D721Med (cell line): ENCODE data around the gene NHSL1.

Source experiments
- DNase-seq: peaks from one replicate; pipeline ENCODE4 v3.0.0; 2011; ENCODE audit warnings: low spot score; ENCODE audit not compliant: insufficient read length
- FAIRE-seq: peaks from 2 replicates; lab custom pipeline; 2011; peaks lifted over from hg19 to GRCh38; lab: Jason Lieb, UNC
- TF ChIP-seq, protein P1 (sequence below): IDR thresholded peaks from 2 replicates; pipeline ENCODE4 v1.5.1; 2012; ENCODE audit warnings: mild to moderate bottlenecking, control low read depth; ENCODE audit not compliant: insufficient read depth; ENCODE audit errors: missing control alignments

Gene NHSL1

GRCh38 chr6:138421608-138422007 lies 77.7 kb downstream of the NHSL1 start:
- TF ChIP-seq, protein P1, sequence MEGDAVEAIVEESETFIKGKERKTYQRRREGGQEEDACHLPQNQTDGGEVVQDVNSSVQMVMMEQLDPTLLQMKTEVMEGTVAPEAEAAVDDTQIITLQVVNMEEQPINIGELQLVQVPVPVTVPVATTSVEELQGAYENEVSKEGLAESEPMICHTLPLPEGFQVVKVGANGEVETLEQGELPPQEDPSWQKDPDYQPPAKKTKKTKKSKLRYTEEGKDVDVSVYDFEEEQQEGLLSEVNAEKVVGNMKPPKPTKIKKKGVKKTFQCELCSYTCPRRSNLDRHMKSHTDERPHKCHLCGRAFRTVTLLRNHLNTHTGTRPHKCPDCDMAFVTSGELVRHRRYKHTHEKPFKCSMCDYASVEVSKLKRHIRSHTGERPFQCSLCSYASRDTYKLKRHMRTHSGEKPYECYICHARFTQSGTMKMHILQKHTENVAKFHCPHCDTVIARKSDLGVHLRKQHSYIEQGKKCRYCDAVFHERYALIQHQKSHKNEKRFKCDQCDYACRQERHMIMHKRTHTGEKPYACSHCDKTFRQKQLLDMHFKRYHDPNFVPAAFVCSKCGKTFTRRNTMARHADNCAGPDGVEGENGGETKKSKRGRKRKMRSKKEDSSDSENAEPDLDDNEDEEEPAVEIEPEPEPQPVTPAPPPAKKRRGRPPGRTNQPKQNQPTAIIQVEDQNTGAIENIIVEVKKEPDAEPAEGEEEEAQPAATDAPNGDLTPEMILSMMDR = no peak
- no peak for DNase-seq
- FAIRE-seq = no peak

DNA sequence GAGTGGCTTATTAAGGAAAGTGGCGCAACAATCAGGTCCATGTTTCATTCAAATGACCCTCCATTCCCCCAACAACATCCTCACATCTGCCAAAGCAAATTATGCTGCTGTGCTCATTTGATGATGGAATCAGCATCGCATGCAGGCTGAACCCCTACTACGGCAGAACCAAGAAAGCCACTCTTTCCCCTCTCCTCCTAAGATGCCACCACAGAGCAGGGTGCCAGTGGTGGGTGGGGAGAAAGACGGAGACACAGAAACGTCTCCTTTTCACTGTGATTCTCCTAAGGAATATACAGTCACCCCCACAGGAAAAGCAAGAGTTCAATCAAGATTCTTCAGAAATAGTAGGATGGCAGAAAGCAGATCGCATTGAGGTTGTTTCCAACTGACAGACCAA lies 78.2 kb downstream of the NHSL1 start:
- TF ChIP-seq, protein P1 = no peak
- FAIRE-seq (no peak), DNase-seq (no peak)

DNA sequence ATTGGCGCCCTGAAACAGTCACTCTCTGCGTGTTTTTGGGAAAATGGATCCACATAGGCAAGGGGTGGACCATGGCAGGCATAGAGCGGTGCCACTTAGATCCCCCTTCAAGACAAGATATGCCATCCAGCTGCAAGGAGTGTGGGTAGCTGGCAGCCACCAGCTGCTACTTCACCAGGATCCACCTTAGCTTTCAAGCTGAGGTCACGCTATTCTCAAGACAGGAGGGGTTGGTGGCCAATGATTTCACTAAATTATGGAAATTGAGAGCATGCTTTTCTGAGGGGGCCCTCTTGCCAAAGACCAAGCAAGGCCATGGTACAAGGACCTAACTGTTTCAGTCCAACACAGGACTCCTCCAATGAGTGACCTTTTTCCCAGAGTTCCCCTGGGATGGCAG lies 78.9 kb downstream of the NHSL1 start:
- no peak for DNase-seq
- no peak for FAIRE-seq
- TF ChIP-seq, protein P1 = no peak

GRCh38 chr6:138419766-138420165 lies 79.5 kb downstream of the NHSL1 start:
- no peak for FAIRE-seq
- DNase-seq = no peak
- TF ChIP-seq, protein P1 = no peak

GRCh38 chr6:138418118-138418742 lies 81.1 kb downstream of the NHSL1 start:
- TF ChIP-seq, protein P1 = no peak
- FAIRE-seq (no peak), DNase-seq (no peak)

- DNase-seq = no peak
- no peak for FAIRE-seq
- TF ChIP-seq, protein P1 = no peak
These were observed 81.7 kb downstream of the NHSL1 start for GRCh38 chr6:138417493-138418117.

DNA sequence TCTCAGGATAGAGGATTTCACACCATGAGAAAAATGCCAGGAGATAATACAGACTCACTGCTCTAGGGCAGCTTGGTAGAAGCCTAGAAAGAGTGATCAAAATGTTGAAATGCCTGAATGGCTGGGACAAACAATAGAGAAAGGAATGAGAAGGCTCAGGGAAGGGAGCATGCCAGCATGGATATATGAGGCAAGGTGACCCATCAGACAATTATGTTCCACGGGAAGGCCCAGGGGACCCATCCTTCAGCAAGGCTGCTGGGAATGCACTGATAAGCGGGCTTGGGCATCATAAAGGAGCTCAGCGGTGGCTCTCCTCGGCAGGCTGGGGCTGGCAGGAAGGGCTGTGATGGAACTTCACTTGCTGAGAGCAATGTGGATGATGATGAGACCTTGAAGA lies 83.1 kb downstream of the NHSL1 start:
- TF ChIP-seq, protein P1 = no peak
- FAIRE-seq = no peak
- DNase-seq = no peak
